IPS-NIHi7 (cell line): Measurements from ENCODE around the gene ZNF407.
A peak's percentile ranks its signal among the peaks of the same experiment; 100 is the strongest.

ENCODE experiments used
- DNase-seq: peaks from one replicate; pipeline ENCODE4 v3.0.0; 2012; ENCODE audit warnings: mixed read lengths; ENCODE audit errors: extremely low spot score

The ZNF407 gene

GRCh38 chr18:74579496-74580065, 18.1 kb upstream of the ZNF407 start:
- peak; percentile 68 for DNase-seq

- DNase-seq = no peak
These were observed 15.0 kb upstream of the ZNF407 start for GRCh38 chr18:74582642-74583041.

GRCh38 chr18:74587441-74587840, 10.2 kb upstream of the ZNF407 start:
- DNase-seq = no peak

- no peak for DNase-seq
These were observed 8.6 kb upstream of the ZNF407 start for GRCh38 chr18:74589021-74589420.

GRCh38 chr18:74589811-74590210, 7.9 kb upstream of the ZNF407 start:
- no peak for DNase-seq

- DNase-seq = no peak
These were observed 7.0 kb upstream of the ZNF407 start for GRCh38 chr18:74590671-74591070.

- DNase-seq = no peak
These were observed 2.2 kb upstream of the ZNF407 start for GRCh38 chr18:74595431-74595830.

GRCh38 chr18:74597034-74597661, 522 bp upstream of the ZNF407 start:
- peak; percentile 64 for DNase-seq

- DNase-seq = peak; percentile 51
These were observed 806 bp downstream of the ZNF407 start for GRCh38 chr18:74598350-74599001.

GRCh38 chr18:74604361-74604760, 6.7 kb downstream of the ZNF407 start:
- no peak for DNase-seq

GRCh38 chr18:74604774-74605173, 7.1 kb downstream of the ZNF407 start:
- no peak for DNase-seq

- DNase-seq = no peak
These were observed 11.0 kb downstream of the ZNF407 start for GRCh38 chr18:74608681-74609080.

GRCh38 chr18:74609535-74609934, 11.9 kb downstream of the ZNF407 start:
- no peak for DNase-seq

- no peak for DNase-seq
These were observed 12.5 kb downstream of the ZNF407 start for GRCh38 chr18:74610051-74610615.

- DNase-seq = no peak
These were observed 13.2 kb downstream of the ZNF407 start for GRCh38 chr18:74610860-74611259.

- DNase-seq = no peak
These were observed 14.1 kb downstream of the ZNF407 start for GRCh38 chr18:74611765-74612164.

- no peak for DNase-seq
These were observed 15.7 kb downstream of the ZNF407 start for GRCh38 chr18:74613381-74613780.

- no peak for DNase-seq
These were observed 18.8 kb downstream of the ZNF407 start for GRCh38 chr18:74616494-74616893.

GRCh38 chr18:74617486-74617885, 19.8 kb downstream of the ZNF407 start:
- no peak for DNase-seq

- no peak for DNase-seq
These were observed 24.4 kb downstream of the ZNF407 start for GRCh38 chr18:74622072-74622471.

- DNase-seq = no peak
These were observed 25.6 kb downstream of the ZNF407 start for GRCh38 chr18:74623047-74623816.

GRCh38 chr18:74624466-74624865, 26.8 kb downstream of the ZNF407 start:
- no peak for DNase-seq
